Measurements from ENCODE around the gene ZNF516. TPM values are rescaled to one million over a fixed set of nuclear protein-coding genes. Genes with fewer than 3 reads are reported as not detected.

ZNF516 gene
- total RNA-seq, 1 donor from 2014 or later = 192 TPM

DNA sequence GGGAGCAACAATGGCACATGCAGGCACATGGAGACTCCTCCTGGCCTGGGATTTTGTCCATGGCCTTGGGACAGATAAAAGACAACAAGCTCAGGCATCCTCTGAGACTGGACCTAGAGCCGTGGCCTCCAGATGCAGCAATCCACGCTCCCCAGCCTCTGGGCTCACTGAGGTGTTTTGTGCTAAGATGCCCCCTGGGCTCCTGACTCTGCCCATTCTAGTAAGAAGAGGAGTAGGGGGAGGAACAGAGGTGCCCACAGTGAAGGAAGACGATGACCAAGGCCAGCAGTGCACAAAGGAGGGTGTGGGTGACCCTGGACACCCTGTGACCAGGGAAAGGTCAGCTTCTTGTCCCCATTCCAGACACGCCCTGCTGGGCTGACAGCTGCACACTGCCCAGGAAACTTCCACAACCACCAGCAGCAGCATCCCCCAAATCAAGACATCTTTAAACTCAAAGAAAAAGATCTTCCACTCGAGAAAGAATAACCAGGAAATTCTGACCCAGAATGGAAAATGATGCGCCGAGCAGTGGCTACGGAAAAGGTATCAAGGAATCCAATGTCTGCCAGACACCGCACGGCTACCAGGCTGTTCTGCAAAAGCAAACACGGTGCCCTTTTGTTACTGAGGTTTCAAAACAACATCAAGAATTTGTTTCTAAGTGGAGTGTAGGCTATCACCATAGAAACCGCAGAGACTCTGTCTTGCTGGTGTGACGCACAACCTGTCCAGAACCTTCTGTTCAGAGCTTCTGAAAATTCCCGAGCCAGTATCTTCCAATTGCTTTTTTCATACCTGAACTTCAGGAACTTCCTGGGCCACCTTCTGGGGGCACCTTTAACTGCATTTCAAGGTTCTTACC lies 65.5 kb downstream of the ZNF516 start:
- DNase-seq = no peak
- peaks cover 26% of the 10 kb centered on the region for H3K9me3 Mint-ChIP-seq (ENCODE audit: unreplicated experiment)
- peak overlapping the region; percentile 47 for H3K4me3 Mint-ChIP-seq (ENCODE audit: unreplicated experiment)
- peaks cover 7% of the 10 kb centered on the region for H3K27me3 Mint-ChIP-seq (ENCODE audit: unreplicated experiment)
- peak overlapping the region; percentile 43 for H3K27ac Mint-ChIP-seq (ENCODE audit: unreplicated experiment)
- peaks cover 15% of the 10 kb centered on the region for H3K36me3 Mint-ChIP-seq (ENCODE audit: unreplicated experiment)
- TF ChIP-seq, protein P1, sequence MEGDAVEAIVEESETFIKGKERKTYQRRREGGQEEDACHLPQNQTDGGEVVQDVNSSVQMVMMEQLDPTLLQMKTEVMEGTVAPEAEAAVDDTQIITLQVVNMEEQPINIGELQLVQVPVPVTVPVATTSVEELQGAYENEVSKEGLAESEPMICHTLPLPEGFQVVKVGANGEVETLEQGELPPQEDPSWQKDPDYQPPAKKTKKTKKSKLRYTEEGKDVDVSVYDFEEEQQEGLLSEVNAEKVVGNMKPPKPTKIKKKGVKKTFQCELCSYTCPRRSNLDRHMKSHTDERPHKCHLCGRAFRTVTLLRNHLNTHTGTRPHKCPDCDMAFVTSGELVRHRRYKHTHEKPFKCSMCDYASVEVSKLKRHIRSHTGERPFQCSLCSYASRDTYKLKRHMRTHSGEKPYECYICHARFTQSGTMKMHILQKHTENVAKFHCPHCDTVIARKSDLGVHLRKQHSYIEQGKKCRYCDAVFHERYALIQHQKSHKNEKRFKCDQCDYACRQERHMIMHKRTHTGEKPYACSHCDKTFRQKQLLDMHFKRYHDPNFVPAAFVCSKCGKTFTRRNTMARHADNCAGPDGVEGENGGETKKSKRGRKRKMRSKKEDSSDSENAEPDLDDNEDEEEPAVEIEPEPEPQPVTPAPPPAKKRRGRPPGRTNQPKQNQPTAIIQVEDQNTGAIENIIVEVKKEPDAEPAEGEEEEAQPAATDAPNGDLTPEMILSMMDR (IDR thresholded peaks at IDR 0.05; ENCODE audit: partially characterized antibody, unreplicated experiment) = no peak
- H3K4me1 Mint-ChIP-seq (ENCODE audit: low read depth, unreplicated experiment) = peaks cover 66% of the 10 kb centered on the region

DNA sequence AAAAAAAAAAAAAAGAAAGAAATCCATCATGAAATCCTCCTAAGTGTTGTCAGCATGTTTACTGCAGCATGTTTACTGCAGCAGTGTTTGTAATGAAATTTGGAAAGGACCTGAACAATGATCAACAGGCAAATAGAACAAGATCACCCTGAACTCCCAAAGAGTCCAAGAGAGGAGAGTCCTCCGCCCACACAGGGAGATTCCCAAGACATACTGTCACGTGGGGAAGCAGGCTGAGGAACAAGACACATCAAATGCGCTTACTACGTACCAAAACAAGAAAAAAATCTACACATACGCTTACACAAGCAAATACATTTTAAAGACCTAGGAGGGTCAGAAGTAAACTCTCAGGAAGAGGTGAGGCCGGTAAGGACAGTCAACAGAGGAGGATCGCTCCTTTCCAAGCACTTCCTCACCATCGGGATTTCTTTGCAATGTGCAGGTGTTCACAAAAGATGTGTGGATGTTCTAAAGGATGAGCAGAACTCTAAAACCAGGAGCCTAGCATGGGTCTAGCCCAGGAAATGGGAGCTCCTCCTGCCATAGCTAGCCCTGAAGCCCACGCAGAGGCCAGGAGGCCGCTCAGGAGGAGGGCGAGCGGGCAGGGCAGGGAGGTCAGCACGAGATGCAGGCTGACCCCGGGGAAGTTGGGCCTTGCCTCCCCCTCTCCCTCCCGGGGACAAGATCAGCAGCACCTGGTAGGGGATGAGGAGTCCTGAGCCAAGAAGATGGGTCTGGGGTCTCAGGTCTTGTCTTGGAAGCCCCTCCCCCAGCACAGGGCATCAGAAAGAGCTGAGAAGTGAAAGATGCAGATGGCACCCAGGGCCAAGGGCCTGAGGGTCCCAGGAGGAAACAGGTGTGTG lies 66.4 kb downstream of the ZNF516 start:
- TF ChIP-seq, protein P1 (IDR thresholded peaks at IDR 0.05; ENCODE audit: partially characterized antibody, unreplicated experiment) = no peak
- peaks cover 19% of the 10 kb centered on the region for H3K9me3 Mint-ChIP-seq (ENCODE audit: unreplicated experiment)
- H3K36me3 Mint-ChIP-seq (ENCODE audit: unreplicated experiment) = peaks cover 15% of the 10 kb centered on the region
- H3K4me3 Mint-ChIP-seq (ENCODE audit: unreplicated experiment) = peak overlapping the region; percentile 57
- H3K27ac Mint-ChIP-seq (ENCODE audit: unreplicated experiment) = peak overlapping the region; percentile 64
- H3K27me3 Mint-ChIP-seq (ENCODE audit: unreplicated experiment) = peaks cover 8% of the 10 kb centered on the region
- DNase-seq = no peak
- H3K4me1 Mint-ChIP-seq (ENCODE audit: low read depth, unreplicated experiment) = peaks cover 60% of the 10 kb centered on the region

DNA sequence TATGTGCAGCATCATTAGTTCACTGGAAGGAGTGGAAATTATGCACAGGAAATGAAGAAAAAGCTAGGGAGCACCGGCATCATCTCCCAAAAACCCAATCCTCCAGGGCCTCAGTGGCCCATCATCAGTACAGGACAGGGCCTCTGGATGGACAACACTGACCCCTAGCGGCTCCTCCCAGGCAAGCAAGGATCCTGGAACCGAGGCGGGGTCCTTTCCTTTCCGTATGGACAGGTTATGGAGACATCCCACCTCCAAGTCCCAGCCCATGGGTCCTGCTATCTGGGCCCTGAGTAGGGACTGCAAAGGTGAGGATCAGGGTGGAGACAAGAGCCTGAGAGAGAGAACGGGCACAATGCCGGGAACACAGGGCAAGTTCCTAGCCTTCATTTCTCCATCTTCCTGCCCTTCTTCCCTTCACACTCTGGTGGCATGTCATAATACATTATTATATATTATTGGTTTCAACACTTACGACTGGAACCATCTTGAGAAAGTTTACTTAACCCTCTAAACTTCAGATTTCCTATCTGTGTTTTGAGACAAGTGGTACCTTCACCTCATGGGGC lies 68.2 kb downstream of the ZNF516 start:
- H3K27ac Mint-ChIP-seq (ENCODE audit: unreplicated experiment) = no peak overlapping the region
- peaks cover 6% of the 10 kb centered on the region for H3K27me3 Mint-ChIP-seq (ENCODE audit: unreplicated experiment)
- H3K4me1 Mint-ChIP-seq (ENCODE audit: low read depth, unreplicated experiment) = peaks cover 63% of the 10 kb centered on the region
- H3K36me3 Mint-ChIP-seq (ENCODE audit: unreplicated experiment) = peaks cover 8% of the 10 kb centered on the region
- TF ChIP-seq, protein P1 (IDR thresholded peaks at IDR 0.05; ENCODE audit: partially characterized antibody, unreplicated experiment) = peak; percentile 84
- H3K9me3 Mint-ChIP-seq (ENCODE audit: unreplicated experiment) = peaks cover 13% of the 10 kb centered on the region
- H3K4me3 Mint-ChIP-seq (ENCODE audit: unreplicated experiment) = no peak overlapping the region
- peak; percentile 83 for DNase-seq

DNA sequence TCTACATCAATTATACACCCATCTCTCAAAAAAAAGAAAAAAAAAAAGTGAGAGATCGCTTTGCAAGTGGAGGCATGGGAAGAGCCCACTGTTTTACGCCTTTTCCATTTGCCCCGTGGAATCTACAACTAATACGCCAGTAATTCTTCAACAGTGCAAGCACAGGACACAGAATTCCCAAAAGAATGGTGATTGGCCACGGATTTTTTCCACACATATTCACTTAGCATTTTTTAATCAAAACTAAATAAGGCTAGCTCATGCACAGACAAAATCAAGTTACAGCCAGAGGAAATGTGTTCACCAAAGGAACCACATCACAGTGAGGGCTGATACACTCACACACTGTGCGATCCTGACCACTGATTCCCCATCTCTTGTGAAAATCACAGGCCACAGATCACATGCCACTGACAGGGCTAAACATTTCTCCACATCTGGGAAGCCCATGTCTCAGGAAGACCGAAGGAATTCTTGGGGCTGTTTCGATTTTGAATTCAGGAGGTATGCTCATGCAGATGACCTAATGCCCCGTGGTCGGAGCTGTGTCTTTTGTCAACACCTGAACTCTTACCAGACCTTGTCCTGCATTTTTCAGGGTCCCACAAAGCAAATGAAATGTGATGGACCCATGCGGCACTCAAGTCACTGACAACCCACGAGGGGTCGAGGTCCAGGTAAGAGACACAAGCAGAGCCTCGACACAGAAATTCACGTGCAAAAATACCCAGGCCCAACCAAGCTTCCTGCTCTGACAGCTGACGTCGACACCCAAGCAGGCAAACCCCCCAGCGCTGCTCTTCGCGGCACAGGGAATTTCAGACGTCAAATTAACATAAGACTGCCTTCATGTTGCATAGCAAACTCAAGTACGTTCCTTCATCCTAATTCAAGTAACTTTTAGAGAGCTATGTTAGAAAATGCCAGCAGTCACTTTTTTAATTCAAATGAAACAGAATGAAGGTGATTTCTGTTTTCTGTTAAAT lies 69.6 kb downstream of the ZNF516 start:
- Mint-ChIP-seq H3K27me3 (ENCODE audit: unreplicated experiment) (peaks cover 2% of the 10 kb centered on the region), H3K27ac (ENCODE audit: unreplicated experiment) (peak overlapping the region; percentile 67), H3K4me1 (ENCODE audit: low read depth, unreplicated experiment) (peaks cover 59% of the 10 kb centered on the region), H3K4me3 (ENCODE audit: unreplicated experiment) (no peak overlapping the region), H3K36me3 (ENCODE audit: unreplicated experiment) (peaks cover 8% of the 10 kb centered on the region), H3K9me3 (ENCODE audit: unreplicated experiment) (peaks cover 7% of the 10 kb centered on the region)
- TF ChIP-seq, protein P1 (IDR thresholded peaks at IDR 0.05; ENCODE audit: partially characterized antibody, unreplicated experiment) = no peak
- no peak for DNase-seq

Measured in glutamatergic neuron (in vitro differentiated cells).